OCI-LY7 (cell line): Measurements from ENCODE around the gene CD1E.

Source experiments
- CTCF ChIP-seq: fragments of 200-600 bp; sonication (generic); conservative IDR thresholded peaks from 2 replicates; pipeline ENCODE4 v1.5.1; 2014; ENCODE audit warnings: mild to moderate bottlenecking, antibody characterized with exemption, low read length, moderate library complexity, mixed read lengths
- EZH2phosphoT487 ChIP-seq: fragments of 200-600 bp; sonication (generic); IDR thresholded peaks from 2 replicates; pipeline ENCODE4 v1.6.1; 2018; ENCODE audit warnings: low read depth, borderline replicate concordance, mild to moderate bottlenecking, mixed run types, antibody characterized with exemption, low read length, moderate library complexity, mixed read lengths

DNA sequence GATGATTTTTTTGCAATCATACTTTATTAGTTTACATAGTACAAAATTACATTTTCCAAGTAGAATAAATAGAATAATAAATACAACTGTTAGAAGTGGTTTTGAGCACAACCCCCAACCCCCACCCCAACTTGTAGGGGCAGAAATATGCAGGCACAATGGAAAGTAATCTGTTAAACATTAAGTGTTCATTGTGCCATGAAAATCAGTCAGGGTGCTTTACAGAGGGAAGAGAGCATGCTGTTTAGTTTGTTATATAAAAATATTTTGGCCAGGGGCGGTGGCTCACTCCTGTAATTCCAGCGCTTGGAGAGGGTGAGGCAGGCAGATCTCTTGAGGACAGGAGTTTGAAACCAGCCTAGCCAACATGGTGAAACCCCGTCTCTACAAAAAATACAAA, 43.0 kb downstream of the CD1E start:
- TF ChIP-seq CTCF (no peak), EZH2phosphoT487 (no peak)
